PFSK-1 (cell line): ENCODE measurements around the gene SLC26A4.

Experiments used
- SIN3A ChIP-seq: IDR thresholded peaks from 2 replicates; pipeline ENCODE4 v1.6.1; 2012; ENCODE audit warnings: mild to moderate bottlenecking, low read length, moderate library complexity, borderline replicate concordance; ENCODE audit not compliant: insufficient read depth
- TAF1 ChIP-seq: IDR thresholded peaks from 2 replicates; pipeline ENCODE4 v1.6.1; 2012; ENCODE audit warnings: low read length, control low read depth, borderline replicate concordance; ENCODE audit not compliant: insufficient read depth

DNA sequence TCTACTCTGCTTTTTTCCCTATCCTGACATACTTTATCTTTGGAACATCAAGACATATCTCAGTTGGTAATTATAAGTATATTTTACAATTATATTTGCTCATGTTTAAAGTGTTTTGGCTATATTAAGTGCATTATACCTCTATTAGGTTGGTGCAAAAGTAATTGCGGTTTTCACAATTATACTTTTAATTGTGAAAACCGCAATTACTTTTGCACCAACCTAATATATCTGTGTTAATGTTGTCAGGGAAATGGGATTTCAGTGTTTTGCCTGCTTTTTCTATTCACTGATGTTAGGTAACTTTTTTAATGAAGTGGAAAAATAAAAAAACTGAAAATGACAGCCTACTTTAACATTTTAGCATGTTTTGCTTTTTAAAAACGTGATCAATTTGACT, 11.6 kb downstream of the SLC26A4 start:
- TF ChIP-seq TAF1 (no peak), SIN3A (no peak)
